ENCODE measurements around the gene DCLK1.

GRCh38 chr13:36134632-36135031, 3.5 kb upstream of the DCLK1 start:
- TF ChIP-seq CTCF (IDR thresholded peaks at IDR 0.05), result no peak
- no peak for TF ChIP-seq POLR2A (IDR thresholded peaks at IDR 0.05)

All from lower leg skin (tissue), 3 donors.